A549 treated with CpdA at 1 μM for 4 hours (cell line): ENCODE measurements around the gene MYL6. TPM values are rescaled to one million over a fixed set of nuclear protein-coding genes. Genes with fewer than 3 reads are reported as not detected.

Source experiments
- total RNA-seq: library from RNA; stranded (reverse); fragments of 200-300 nt; extraction: Qiagen RNA extraction; gene quantifications from 5 replicates; pipeline ENCODE4 v1.2.3, GENCODE V29; 2022; ENCODE audit warnings: low read depth

Gene MYL6
- 2,112 to 2,769 TPM (median 2,181 TPM) in 5 replicates for total RNA-seq

GRCh38 chr12:56158029-56158925, at the start of gene MYL6:
MYL6 (plus strand) TSS chr12:56158359; CDS start chr12:56158402, 43 bp downstream.

GRCh38 chr12:56116267-56117081, 41.7 kb upstream of the MYL6 start, which contains the start of gene RPL41:
RPL41 (plus strand) TSS chr12:56116633.

GRCh38 chr12:56117778-56118687, 40.1 kb upstream of the MYL6 start, which contains the start of gene ZC3H10:
ZC3H10 (plus strand) TSS chr12:56118266; CDS start chr12:56120563, 2,297 bp downstream.

GRCh38 chr12:56127888-56128669, 30.1 kb upstream of the MYL6 start, which contains the start of gene ESYT1:
ESYT1 (plus strand) TSS chr12:56128267; CDS start chr12:56128320, 53 bp downstream.

GRCh38 chr12:56152132-56152755, 5.9 kb upstream of the MYL6 start, which contains the start of gene MYL6B:
MYL6B (plus strand) TSS chr12:56152587; CDS start chr12:56153919, 1,332 bp downstream.

GRCh38 chr12:56189099-56189917, 31.1 kb downstream of the MYL6 start, which contains the start of gene SMARCC2:
SMARCC2 (minus strand) TSS chr12:56189483; CDS start chr12:56189461, 22 bp downstream.

Other genes with a start within 250 kb of the MYL6 start
- 34.5 to 41.3 TPM (median 37.6 TPM) in 5 replicates for gene PYM1, start 230.5 kb upstream of the MYL6 start, total RNA-seq
- gene DGKA, start 227.2 kb upstream of the MYL6 start, total RNA-seq: 16.2 to 24.4 TPM (median 16.9 TPM) in 5 replicates
- gene PMEL, start 192.3 kb upstream of the MYL6 start, total RNA-seq: 0.46 to 1.1 TPM (median 0.77 TPM) in 5 replicates
- gene CDK2, start 191.5 kb upstream of the MYL6 start, total RNA-seq: 48.9 to 59.9 TPM (median 56.5 TPM) in 5 replicates
- 30.6 to 39.1 TPM (median 37.3 TPM) in 5 replicates for gene RAB5B, start 184.3 kb upstream of the MYL6 start, total RNA-seq
- gene SUOX, start 161.1 kb upstream of the MYL6 start, total RNA-seq: 8.0 to 11.5 TPM (median 10.4 TPM) in 5 replicates
- gene IKZF4, start 137.3 kb upstream of the MYL6 start, total RNA-seq: 2.1 to 3.1 TPM (median 2.6 TPM) in 5 replicates
- 625 to 834 TPM (median 733 TPM) in 5 replicates for gene RPS26, start 116.4 kb upstream of the MYL6 start, total RNA-seq
- gene ERBB3, start 78.2 kb upstream of the MYL6 start, total RNA-seq: 1.4 to 2.8 TPM (median 1.6 TPM) in 5 replicates
- gene PA2G4, start 53.8 kb upstream of the MYL6 start, total RNA-seq: 303 to 383 TPM (median 320 TPM) in 5 replicates
- gene RPL41, start 41.7 kb upstream of the MYL6 start, total RNA-seq: 4,992 to 6,106 TPM (median 5,652 TPM) in 5 replicates
- 2.2 to 3.8 TPM (median 3.1 TPM) in 5 replicates for gene ZC3H10, start 40.1 kb upstream of the MYL6 start, total RNA-seq
- gene ESYT1, start 30.1 kb upstream of the MYL6 start, total RNA-seq: 62.8 to 69.8 TPM (median 63.7 TPM) in 5 replicates
- 66.1 to 86.2 TPM (median 83.4 TPM) in 5 replicates for gene MYL6B, start 5.8 kb upstream of the MYL6 start, total RNA-seq
- 32.3 to 42.9 TPM (median 37.8 TPM) in 5 replicates for gene SMARCC2, start 31.1 kb downstream of the MYL6 start, total RNA-seq
- 20.9 to 27.7 TPM (median 25.3 TPM) in 5 replicates for gene RNF41, start 63.6 kb downstream of the MYL6 start, total RNA-seq
- gene NABP2, start 66.0 kb downstream of the MYL6 start, total RNA-seq: 55.5 to 65.1 TPM (median 61.3 TPM) in 5 replicates
- gene SLC39A5, start 71.7 kb downstream of the MYL6 start, total RNA-seq: 0.13 TPM in 1 of 5 replicates, not detected in the others
- gene ANKRD52, start 100.0 kb downstream of the MYL6 start, total RNA-seq: 40.5 to 51.3 TPM (median 45.3 TPM) in 5 replicates
- 17.7 to 20.7 TPM (median 19.9 TPM) in 5 replicates for gene COQ10A, start 108.6 kb downstream of the MYL6 start, total RNA-seq
- 147 to 170 TPM (median 156 TPM) in 5 replicates for gene CS, start 142.0 kb downstream of the MYL6 start, total RNA-seq
- 103 to 164 TPM (median 154 TPM) in 5 replicates for gene CNPY2, start 157.6 kb downstream of the MYL6 start, total RNA-seq
- gene PAN2, start 175.6 kb downstream of the MYL6 start, total RNA-seq: 15.0 to 16.0 TPM (median 15.7 TPM) in 5 replicates
- 0.29 to 1.2 TPM (median 0.56 TPM) in 5 replicates for gene IL23A, start 180.5 kb downstream of the MYL6 start, total RNA-seq
- 11.5 to 14.8 TPM (median 12.1 TPM) in 5 replicates for gene STAT2, start 201.7 kb downstream of the MYL6 start, total RNA-seq
- not detected in 5 replicates for gene APOF, start 204.5 kb downstream of the MYL6 start, total RNA-seq